Stimulated activated CD8-positive, alpha-beta memory T cell treated with anti-CD3 and anti-CD28 coated beads, Interleukin-12 subunit alpha, Interleukin-12 subunit beta, amount 100 ng/mL, for 1 hour (primary cell): Measurements from ENCODE around the gene TMEM38B.
A peak's percentile ranks its signal among the peaks of the same experiment; 100 is the strongest.
"Not testable (repeated sequence)": the region's sequence is repeated elsewhere in the genome, so short reads cannot be mapped to it uniquely, and the experiment has no call there.

Experiments
- DNase-seq: peaks from one replicate; pipeline ENCODE4 v3.0.0-alpha.2; 2020; ENCODE audit warnings: low read depth

Gene TMEM38B

DNA sequence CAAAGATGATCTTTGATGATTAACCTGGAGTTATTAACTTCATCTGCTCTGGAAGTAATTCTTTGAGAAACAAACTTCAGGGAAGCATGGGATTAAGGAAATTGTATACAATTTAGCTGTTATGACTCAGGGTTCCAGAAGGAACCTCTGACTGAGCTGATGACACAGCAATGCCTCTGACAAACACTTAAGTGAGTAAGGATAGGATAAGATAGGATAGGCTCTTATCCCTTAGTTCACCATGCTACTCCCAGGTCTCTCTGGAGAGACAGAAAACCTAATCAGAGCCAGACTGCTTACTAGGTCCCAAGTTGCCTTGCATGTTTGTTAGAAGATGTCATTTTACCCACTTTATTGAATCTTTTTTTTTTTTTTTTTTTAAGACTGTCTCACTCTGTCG lies 12.6 kb upstream of the TMEM38B start:
- DNase-seq = no peak

GRCh38 chr9:105683688-105684275 lies 10.6 kb upstream of the TMEM38B start:
- DNase-seq = no peak

- no peak for DNase-seq
These were observed 7.4 kb upstream of the TMEM38B start for GRCh38 chr9:105686936-105687335.

- DNase-seq = no peak
These were observed 3.6 kb upstream of the TMEM38B start for GRCh38 chr9:105690742-105691141.

DNA sequence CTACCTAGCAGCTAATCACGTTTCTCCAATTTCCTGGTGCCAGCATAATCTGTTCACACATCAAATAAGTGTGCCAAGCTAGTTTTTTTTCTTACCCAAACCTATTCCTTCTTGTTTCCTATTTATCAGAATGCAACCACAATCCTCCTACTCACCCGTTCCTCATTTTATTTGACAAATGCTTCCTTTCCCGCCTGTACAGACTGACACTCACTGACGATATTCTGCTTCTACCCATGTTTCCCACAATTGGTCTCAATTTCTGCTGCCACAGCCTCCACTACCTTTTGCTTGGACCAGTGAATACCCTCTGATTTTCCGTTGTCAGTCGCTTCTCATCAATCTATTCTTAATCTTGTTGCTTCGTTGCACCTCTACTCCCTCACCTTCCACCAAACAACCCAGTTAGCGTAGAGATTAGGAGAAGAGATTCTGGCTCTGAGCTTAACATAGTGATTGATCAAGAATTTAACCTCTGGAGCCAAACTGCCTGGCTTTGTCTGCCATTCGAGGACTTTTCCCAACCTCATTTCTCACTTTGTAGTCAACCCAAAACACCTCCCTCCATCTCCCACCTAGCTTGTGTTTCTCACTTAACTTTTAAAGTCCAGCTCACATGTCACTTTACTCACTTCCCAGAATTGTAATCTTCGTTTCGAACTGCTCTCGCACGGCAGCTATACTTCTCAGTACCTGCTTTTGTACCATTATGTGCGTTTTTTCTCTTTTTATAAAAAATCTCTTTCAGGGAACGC lies 729 bp upstream of the TMEM38B start:
- DNase-seq = no peak

DNA sequence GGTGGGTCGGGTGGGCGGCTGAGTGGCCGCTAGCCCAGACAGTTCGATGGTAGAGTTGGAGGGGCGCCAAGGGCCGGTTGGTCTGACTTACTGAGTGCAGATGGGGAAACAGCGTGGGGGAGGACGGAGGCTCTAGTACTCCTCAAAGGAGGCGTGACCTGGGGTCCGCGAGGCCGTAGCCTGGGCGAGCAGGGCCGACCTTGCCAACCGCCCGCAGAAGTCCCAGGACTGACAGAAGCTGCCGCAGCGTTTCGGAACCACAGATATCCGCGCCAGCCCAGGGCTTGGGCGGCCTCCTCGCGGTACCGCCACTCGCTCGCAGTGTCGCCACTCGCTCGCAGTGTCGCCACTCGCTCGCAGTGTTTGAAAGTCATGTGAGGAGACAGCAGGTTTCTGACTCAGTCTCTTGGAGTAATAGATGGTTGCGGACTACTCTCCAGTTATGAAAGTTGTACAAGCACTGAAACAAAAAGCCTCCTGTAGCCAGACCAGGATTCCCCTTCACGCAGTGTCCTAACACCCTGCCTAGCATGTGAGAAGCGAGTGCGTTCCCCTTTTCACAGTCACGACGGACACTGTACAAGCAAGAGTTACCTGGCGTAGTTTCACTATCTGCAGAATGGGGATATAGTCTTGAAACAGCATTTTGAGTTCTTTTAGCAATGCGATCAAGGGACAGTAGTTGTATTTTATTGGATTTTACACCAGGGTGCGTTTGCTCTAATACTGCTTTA lies 674 bp downstream of the TMEM38B start:
- peak; percentile 18 for DNase-seq

DNA sequence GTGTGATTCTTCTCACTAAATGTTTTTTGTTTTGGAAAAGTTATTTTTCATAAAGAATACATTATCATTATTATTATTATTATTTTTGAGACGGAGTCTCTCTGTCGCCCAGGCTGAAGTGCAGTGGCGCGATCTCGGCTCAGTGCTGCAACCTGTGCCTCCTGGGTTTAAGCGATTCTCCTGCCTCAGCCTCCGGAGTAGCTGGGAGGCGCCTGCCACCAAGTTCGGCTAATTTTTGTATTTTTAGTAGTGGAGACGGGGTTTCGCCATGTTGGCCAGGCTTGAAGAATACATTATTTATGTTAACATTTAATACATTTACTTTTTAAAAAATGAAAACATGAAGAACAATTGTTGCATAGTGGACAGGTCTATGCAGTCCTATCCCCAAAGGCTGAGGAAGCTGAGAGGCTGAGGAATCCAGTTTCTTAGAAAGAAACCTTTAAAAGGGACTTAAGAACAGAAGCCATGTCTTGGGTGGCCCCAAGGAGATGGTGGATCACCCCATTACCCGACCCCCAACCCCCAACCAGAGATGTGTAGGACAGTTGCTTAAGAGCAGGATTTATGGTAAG lies 2.0 kb downstream of the TMEM38B start:
- no peak for DNase-seq

DNA sequence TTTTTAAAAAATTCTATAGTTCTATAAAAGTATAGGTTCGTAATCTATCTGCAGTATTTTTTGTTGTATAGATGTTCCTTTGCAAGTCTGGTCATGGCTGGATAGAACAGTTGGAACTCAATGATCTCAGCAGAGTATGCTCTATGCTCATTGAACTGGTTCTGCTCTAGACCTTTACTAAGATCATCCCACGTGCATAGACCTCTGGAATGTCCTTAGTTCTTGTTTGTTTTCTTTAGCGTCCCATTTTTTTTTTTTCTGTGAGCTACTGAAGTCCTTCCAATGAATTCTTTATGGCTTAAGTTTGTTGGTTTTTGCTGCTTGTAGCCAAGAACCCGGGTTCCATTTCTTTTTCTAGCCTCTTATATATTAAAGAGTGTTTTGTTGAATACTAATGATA lies 3.5 kb downstream of the TMEM38B start:
- DNase-seq = no peak

DNA sequence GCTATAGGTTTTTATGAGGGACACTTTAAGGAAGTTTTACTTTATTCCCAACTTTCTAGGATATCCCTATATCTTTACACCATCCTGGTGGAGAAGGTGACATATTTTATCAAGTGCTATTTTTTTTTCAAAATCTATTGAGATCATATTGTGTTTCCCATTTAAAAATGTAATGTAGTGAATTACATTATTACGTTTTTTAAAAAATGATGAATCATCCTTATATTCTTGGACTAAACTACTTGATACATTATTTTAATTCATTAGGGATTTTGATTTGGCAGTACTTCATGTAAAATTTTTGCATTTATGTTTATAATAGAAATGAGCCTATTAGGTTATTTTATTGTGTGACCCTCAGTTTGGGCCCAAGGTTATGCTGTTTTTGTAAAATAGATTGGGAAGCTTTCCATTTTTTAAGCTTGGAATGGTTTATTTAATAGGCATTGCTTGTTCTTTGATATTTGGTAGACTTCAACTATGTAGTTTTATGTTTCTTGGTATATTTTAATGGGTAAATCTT lies 4.1 kb downstream of the TMEM38B start:
- DNase-seq = no peak

GRCh38 chr9:105700668-105701067 lies 6.3 kb downstream of the TMEM38B start:
- no peak for DNase-seq

DNA sequence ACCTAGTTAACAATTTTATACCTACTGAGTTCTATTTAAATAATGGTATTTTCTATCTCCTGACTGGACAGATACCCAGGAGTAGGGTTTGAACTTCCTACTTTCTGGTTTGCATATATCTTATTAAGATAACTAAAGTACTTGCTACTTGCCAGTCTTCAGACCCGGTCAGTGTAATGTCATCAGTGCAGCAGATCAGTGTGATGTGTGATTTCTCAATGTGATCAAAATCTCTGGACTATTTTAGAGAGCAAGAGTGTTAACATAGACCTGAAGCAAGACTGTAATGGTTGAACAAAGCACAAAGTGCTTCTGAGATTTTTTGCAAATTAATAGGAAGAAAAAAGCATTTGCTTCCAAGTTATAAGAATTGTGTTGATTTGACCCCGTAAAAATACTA lies 6.8 kb downstream of the TMEM38B start:
- no peak for DNase-seq

DNA sequence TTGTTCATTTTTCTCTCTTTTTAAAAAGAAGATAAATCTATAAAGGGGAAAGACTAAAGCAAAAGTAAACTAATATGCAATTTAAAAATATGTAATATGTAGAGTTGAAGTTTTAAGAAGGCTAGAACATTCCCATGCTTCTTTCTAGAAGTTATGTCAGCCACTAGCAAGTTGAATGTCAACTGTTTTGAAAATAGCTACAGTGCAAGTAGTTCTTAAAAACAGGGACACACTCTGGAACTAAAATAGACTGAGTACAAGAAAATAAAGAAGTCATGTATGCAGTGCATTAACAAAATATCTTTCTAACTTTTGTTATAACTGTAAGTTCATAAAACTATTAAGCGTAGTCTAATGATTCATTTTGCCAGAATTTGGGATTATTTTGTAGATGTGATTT lies 7.9 kb downstream of the TMEM38B start:
- DNase-seq = no peak

DNA sequence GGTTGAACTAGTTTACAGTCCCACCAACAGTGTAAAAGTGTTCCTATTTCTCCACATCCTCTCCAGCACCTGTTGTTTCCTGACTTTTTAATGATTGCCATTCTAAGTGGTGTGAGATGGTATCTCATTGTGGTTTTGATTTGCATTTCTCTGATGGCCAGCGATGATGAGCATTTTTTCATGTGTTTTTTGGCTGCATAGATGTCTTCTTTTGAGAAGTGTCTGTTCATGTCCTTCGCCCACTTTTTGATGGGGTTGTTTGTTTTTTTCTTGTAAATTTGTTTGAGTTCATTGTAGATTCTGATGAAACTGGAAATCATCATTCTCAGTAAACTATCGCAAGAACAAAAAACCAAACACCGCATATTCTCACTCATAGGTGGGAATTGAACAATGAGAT lies 9.3 kb downstream of the TMEM38B start:
- not testable (repeated sequence) for DNase-seq

DNA sequence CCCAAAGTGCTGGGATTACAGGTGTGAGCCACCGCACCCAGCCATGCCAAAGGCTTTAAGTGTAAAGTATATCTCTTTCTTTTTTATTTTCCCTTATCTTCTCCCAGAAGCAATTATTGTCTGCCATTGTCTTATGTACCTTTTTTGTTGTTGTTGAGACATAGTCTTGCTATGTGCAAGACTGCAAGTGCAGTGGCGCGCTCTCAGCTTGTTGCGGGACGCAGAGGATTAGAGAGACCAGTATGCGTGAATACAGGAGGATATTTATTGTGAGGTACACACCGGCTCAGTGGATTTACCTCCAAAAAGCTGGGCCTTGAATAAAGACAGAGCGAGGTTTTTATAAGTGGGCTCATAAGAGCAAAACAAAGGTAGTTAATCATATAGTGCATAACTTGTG lies 11.8 kb downstream of the TMEM38B start:
- DNase-seq = no peak

- DNase-seq = no peak
These were observed 14.1 kb downstream of the TMEM38B start for GRCh38 chr9:105708405-105708804.

GRCh38 chr9:105710638-105711037 lies 16.3 kb downstream of the TMEM38B start:
- no peak for DNase-seq

- no peak for DNase-seq
These were observed 17.5 kb downstream of the TMEM38B start for GRCh38 chr9:105711867-105712266.

GRCh38 chr9:105712297-105712696 lies 18.0 kb downstream of the TMEM38B start:
- no peak for DNase-seq

- no peak for DNase-seq
These were observed 18.4 kb downstream of the TMEM38B start for GRCh38 chr9:105712773-105713172.

DNA sequence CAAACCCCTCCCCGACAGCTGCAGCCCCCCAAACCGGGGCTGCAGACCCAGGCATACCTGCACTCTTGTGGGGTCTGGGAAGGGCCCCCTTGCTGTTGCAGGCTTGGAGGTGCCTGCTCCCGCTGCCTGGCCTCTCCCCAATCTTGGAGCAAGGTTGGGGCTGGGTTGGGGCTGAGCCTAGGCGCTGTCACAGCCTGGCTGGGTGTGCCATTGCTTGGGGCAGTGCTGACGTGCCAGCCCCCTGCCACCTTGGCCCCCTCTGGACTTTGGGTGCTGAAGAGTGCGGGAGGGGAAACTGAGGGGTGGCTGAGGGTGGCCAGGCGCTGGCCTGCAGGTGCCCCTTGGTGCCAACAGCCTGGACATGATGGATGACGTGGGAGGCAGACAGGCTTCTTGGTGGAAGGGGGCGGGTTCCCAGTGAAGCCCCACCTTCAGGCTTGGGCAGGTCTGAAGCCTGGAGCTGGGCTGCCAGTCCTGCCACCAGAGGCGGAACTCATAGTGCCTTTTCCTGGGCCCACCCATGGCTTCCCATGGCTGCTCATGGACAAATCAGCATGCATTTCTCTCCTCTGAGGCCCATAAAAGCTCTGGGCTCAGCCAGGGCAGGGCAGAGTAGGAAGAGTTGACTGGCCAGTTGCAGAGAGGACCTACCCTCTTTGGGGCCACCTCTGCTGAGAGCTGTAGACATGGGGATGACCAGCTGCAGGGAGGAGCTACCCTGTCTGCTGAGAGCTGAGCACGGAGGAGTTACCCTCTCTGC lies 19.1 kb downstream of the TMEM38B start:
- DNase-seq = no peak

- DNase-seq = no peak
These were observed 19.6 kb downstream of the TMEM38B start for GRCh38 chr9:105714020-105714331.

- DNase-seq = no peak
These were observed 21.8 kb downstream of the TMEM38B start for GRCh38 chr9:105716146-105716545.
